Keratinocyte (primary cell): ENCODE data around the gene TRPC4AP. TPM values are rescaled to one million over a fixed set of nuclear protein-coding genes. Genes with fewer than 3 reads are reported as not detected.
"Not testable (repeated sequence)": the region's sequence is repeated elsewhere in the genome, so short reads cannot be mapped to it uniquely, and the experiment has no call there.

Source experiments
- DNase-seq: peaks from one replicate; pipeline ENCODE4 v3.0.0-alpha.2; 2011; ENCODE audit warnings: low read depth, missing footprints, low spot score
- FAIRE-seq: peaks from 2 replicates; lab custom pipeline; 2011; peaks lifted over from hg19 to GRCh38; lab: Jason Lieb, UNC
- H2AFZ ChIP-seq: 2 replicates; pipeline ENCODE4 v1.6.0; 2012; ENCODE audit warnings: low read length, control low read depth, inconsistent platforms; ENCODE audit not compliant: control insufficient read depth
- H3K27ac ChIP-seq: 2 replicates; pipeline ENCODE4 v1.5.1; 2011; ENCODE audit warnings: low read length; ENCODE audit not compliant: control insufficient read depth, insufficient read depth
- H3K27me3 ChIP-seq: 3 replicates; pipeline ENCODE4 v1.6.0; 2011; ENCODE audit warnings: low read length; ENCODE audit not compliant: control insufficient read depth, insufficient read depth; ENCODE audit errors: extremely low read depth
- H3K36me3 ChIP-seq, 2 experiments: 2 replicates in 1 of 2; 3 replicates in 1 of 2; pipeline ENCODE4 v1.5.1; 2011; ENCODE audit warnings: low read length in 2 of 2, mild to moderate bottlenecking in 1 of 2; ENCODE audit not compliant: control insufficient read depth in 2 of 2, insufficient read depth in 2 of 2; ENCODE audit errors: extremely low read depth in 1 of 2
- H3K4me1 ChIP-seq: 3 replicates; pipeline ENCODE4 v1.5.1; 2011; ENCODE audit warnings: low read length; ENCODE audit not compliant: control insufficient read depth, insufficient read depth; ENCODE audit errors: extremely low read depth
- H3K4me2 ChIP-seq: 3 replicates; pipeline ENCODE4 v1.6.0; 2011; ENCODE audit warnings: low read depth, low read length; ENCODE audit not compliant: control insufficient read depth, insufficient read depth; ENCODE audit errors: extremely low read depth
- H3K4me3 ChIP-seq, 3 experiments: fragments of 200-600 bp in 1 of 3; sonication (generic) in 1 of 3; 2 replicates in 2 of 3; 3 replicates in 1 of 3; pipeline ENCODE4 v1.5.1; 2011 to 2016; ENCODE audit warnings: low read length in 3 of 3, mild to moderate bottlenecking in 3 of 3, control low read depth in 2 of 3, inconsistent platforms in 1 of 3, low read depth in 1 of 3, mixed read lengths in 1 of 3, mixed run types in 1 of 3, moderate library complexity in 1 of 3; ENCODE audit not compliant: control insufficient read depth in 2 of 3, insufficient read depth in 2 of 3; ENCODE audit errors: extremely low read depth in 1 of 3
- H3K79me2 ChIP-seq: 2 replicates; pipeline ENCODE4 v1.6.0; 2012; ENCODE audit warnings: low read length; ENCODE audit not compliant: control insufficient read depth, insufficient read depth
- H3K9ac ChIP-seq: 3 replicates; pipeline ENCODE4 v1.6.0; 2011; ENCODE audit warnings: low read length; ENCODE audit not compliant: control insufficient read depth, insufficient read depth; ENCODE audit errors: extremely low read depth
- H3K9me1 ChIP-seq: 3 replicates; pipeline ENCODE4 v1.6.0; 2011; ENCODE audit warnings: low read length; ENCODE audit not compliant: control insufficient read depth, insufficient read depth; ENCODE audit errors: extremely low read depth
- H3K9me3 ChIP-seq: 2 replicates; pipeline ENCODE4 v1.5.1; 2012; ENCODE audit warnings: low read depth, low read length; ENCODE audit not compliant: control insufficient read depth
- H4K20me1 ChIP-seq: 3 replicates; pipeline ENCODE4 v1.6.0; 2011; ENCODE audit warnings: low read length; ENCODE audit not compliant: control insufficient read depth, insufficient read depth; ENCODE audit errors: extremely low read depth
- CTCF ChIP-seq, 3 experiments: IDR thresholded peaks in 1 of 3; conservative IDR thresholded peaks in 1 of 3; optimal IDR thresholded peaks in 1 of 3; 2 replicates in 2 of 3; 3 replicates in 1 of 3; pipeline versions ENCODE3 to v1.5.1; 2011; ENCODE audit warnings: low read length in 3 of 3, mild to moderate bottlenecking in 3 of 3, moderate library complexity in 2 of 3, control low read depth in 1 of 3, inconsistent platforms in 1 of 3; ENCODE audit not compliant: insufficient read depth in 2 of 3; ENCODE audit errors: extremely low read depth in 1 of 3
- EZH2 ChIP-seq: IDR thresholded peaks from one replicate; pipeline ENCODE4 v1.6.1; 2012; ENCODE audit warnings: inconsistent platforms, mild to moderate bottlenecking, low read length, moderate library complexity
- dilution Hi-C: fragments of 300-500 bp; cut with MboI; formaldehyde crosslinking; loops from one replicate; pipeline ENCODE4 v1.7.0; 2020; ENCODE audit warnings: low sequenced_read_pairs; ENCODE audit not compliant: extremely low pct_ligation_motif_present
- polyA plus RNA-seq, 5 experiments: library from polyadenylated mRNA; depleted of rRNA in 3 of 5; stranded (reverse) in 3 of 5; stranded (forward) in 1 of 5; unstranded in 1 of 5; fragments of >200 nt; gene quantifications; 1 replicate in 1 of 5; 2 replicates in 3 of 5; 3 replicates in 1 of 5; pipeline versions ENCODE4 v1.2.1 to v1.2.3, GENCODE V29; 2011 to 2012; ENCODE audit warnings: missing spikeins in 2 of 5, low read depth in 1 of 5, low replicate concordance in 1 of 5

Gene TRPC4AP
- polyA plus RNA-seq, 1 donor (not counting 4 experiments of a cell fraction or from before 2014, with no cell fraction given) = 53.9 TPM

- no peak for FAIRE-seq
- dilution Hi-C loops = no loop called here
These were observed 36.9 kb downstream of the TRPC4AP start for GRCh38 chr20:35055445-35056276.

GRCh38 chr20:35054814-35055213 lies 37.8 kb downstream of the TRPC4AP start:
- Histone ChIP-seq H4K20me1 (peaks cover 2% of the 10 kb centered on the region), H3K4me2 (no peak overlapping the region), H3K9ac (no peak overlapping the region), H3K9me3 (no peaks in the 10 kb centered on the region), H3K36me3 (peaks cover 6 to 12% of the 10 kb centered on the region in 2 experiments), H3K9me1 (no peaks in the 10 kb centered on the region), H3K27ac (no peak overlapping the region), H3K4me1 (no peaks in the 10 kb centered on the region), H3K27me3 (no peaks in the 10 kb centered on the region), H2AFZ (no peak overlapping the region), H3K4me3 (no peak overlapping the region), H3K79me2 (peaks cover 19% of the 10 kb centered on the region)
- TF ChIP-seq EZH2 (no peak), CTCF (optimal IDR thresholded peaks at IDR 0.05 in 1 of 3, IDR thresholded peaks at IDR 0.05 in 1 of 3, conservative IDR thresholded peaks at IDR 0.05 in 1 of 3; ENCODE audit: extremely low read depth in 1 of 3, insufficient read depth in 2 of 3, low read length in 3 of 3) (no peak)
- FAIRE-seq = no peak
- DNase-seq = no peak
- dilution Hi-C loops = no loop called here

More at GRCh38 chr20:35055445-35056276, 36.9 kb downstream of the TRPC4AP start:
- Histone ChIP-seq H3K27me3 (no peaks in the 10 kb centered on the region), H3K4me2 (no peak overlapping the region), H3K9me3 (no peaks in the 10 kb centered on the region), H3K4me3 (no peak overlapping the region), H3K27ac (no peak overlapping the region), H3K79me2 (peaks cover 26% of the 10 kb centered on the region), H3K9ac (no peak overlapping the region), H4K20me1 (peaks cover 2% of the 10 kb centered on the region), H3K36me3 (peaks cover 3 to 7% of the 10 kb centered on the region in 2 experiments), H2AFZ (no peak overlapping the region), H3K4me1 (no peaks in the 10 kb centered on the region), H3K9me1 (no peaks in the 10 kb centered on the region)
- DNase-seq = no peak
- no peak for TF ChIP-seq CTCF (optimal IDR thresholded peaks at IDR 0.05 in 1 of 3, IDR thresholded peaks at IDR 0.05 in 1 of 3, conservative IDR thresholded peaks at IDR 0.05 in 1 of 3; ENCODE audit: extremely low read depth in 1 of 3, insufficient read depth in 2 of 3, low read length in 3 of 3)
- no peak for TF ChIP-seq EZH2

- DNase-seq, H3K9me1 ChIP-seq, H2AFZ ChIP-seq, H3K9me3 ChIP-seq, H3K4me1 ChIP-seq, H3K4me3 ChIP-seq, H3K27me3 ChIP-seq, H4K20me1 ChIP-seq, H3K79me2 ChIP-seq, FAIRE-seq, H3K4me2 ChIP-seq, dilution Hi-C loops, H3K27ac ChIP-seq, H3K9ac ChIP-seq: not testable (repeated sequence)
- peaks cover 15 to 25% of the 10 kb centered on the region in 2 experiments for H3K36me3 ChIP-seq
These were observed 40.0 kb downstream of the TRPC4AP start for GRCh38 chr20:35052616-35053015.
